K562 (cell line): ENCODE data around the gene UBE2I.
A peak's percentile ranks its signal among the peaks of the same experiment; 100 is the strongest.

Experiments used
- AFF4 ChIP-seq: sonication (generic); formaldehyde crosslinking; IDR thresholded peaks from 2 replicates; pipeline ENCODE4 v1.8.0; 2023; ENCODE audit warnings: mild to moderate bottlenecking, missing genetic modification reagents
- CTCF ChIP-seq, 3 experiments: IDR thresholded peaks in 2 of 3; conservative IDR thresholded peaks in 1 of 3; 2 replicates each; pipeline ENCODE4 v1.5.1; 2011 to 2012; ENCODE audit warnings: low read length in 3 of 3, mild to moderate bottlenecking in 3 of 3, control low read depth in 2 of 3, improper control_type of control experiment in 1 of 3, inconsistent platforms in 1 of 3, low read depth in 1 of 3, mixed read lengths in 1 of 3, moderate library complexity in 1 of 3; ENCODE audit not compliant: insufficient read depth in 2 of 3
- ETS1 ChIP-seq: conservative IDR thresholded peaks from 2 replicates; pipeline ENCODE4 v1.6.1; 2011; ENCODE audit warnings: low read depth, mild to moderate bottlenecking, low read length; ENCODE audit not compliant: control insufficient read depth
- FOXA1 ChIP-seq: fragments of 450-650 bp; IDR thresholded peaks from 2 replicates; pipeline ENCODE4 v1.6.1; 2016; ENCODE audit warnings: mild to moderate bottlenecking, borderline replicate concordance
- FOXJ3 ChIP-seq: sonication (generic); formaldehyde crosslinking; IDR thresholded peaks from 2 replicates; pipeline ENCODE4 v1.4.0; 2020; ENCODE audit warnings: mild to moderate bottlenecking, missing genetic modification reagents
- JUN ChIP-seq, 2 experiments: sonication (generic) in 1 of 2; formaldehyde crosslinking in 1 of 2; IDR thresholded peaks; 2 replicates each; pipeline versions ENCODE4 v1.6.1 to v1.8.0; 2012 to 2022; ENCODE audit warnings: borderline replicate concordance in 2 of 2, mild to moderate bottlenecking in 2 of 2, improper control_type of control experiment in 1 of 2, low read depth in 1 of 2, low read length in 1 of 2, missing genetic modification reagents in 1 of 2
- NONO ChIP-seq, 2 experiments: fragments of 200-400 bp in 1 of 2; fragments of 450-650 bp in 1 of 2; formaldehyde crosslinking in 1 of 2; IDR thresholded peaks; 2 replicates each; pipeline ENCODE4 v1.6.1; 2017; ENCODE audit warnings: low read depth in 2 of 2, mild to moderate bottlenecking in 2 of 2, moderate library complexity in 2 of 2, low read length in 1 of 2
- POLR2A ChIP-seq: fragments of 450-650 bp; conservative IDR thresholded peaks from 2 replicates; pipeline ENCODE4 v1.6.1; 2016
- RBM39 ChIP-seq: fragments of 200-400 bp; formaldehyde crosslinking; optimal IDR thresholded peaks from 2 replicates; pipeline ENCODE3; 2018; ENCODE audit warnings: low read depth, low read length
- SIX5 ChIP-seq, 2 experiments: IDR thresholded peaks; 2 replicates each; pipeline ENCODE4 v1.6.1; 2011; ENCODE audit warnings: low read length in 2 of 2, borderline replicate concordance in 1 of 2, low read depth in 1 of 2, mild to moderate bottlenecking in 1 of 2, moderate library complexity in 1 of 2; ENCODE audit not compliant: insufficient read depth in 1 of 2
- YY1 ChIP-seq, 3 experiments: IDR thresholded peaks; 2 replicates each; pipeline ENCODE4 v1.6.1; 2011; ENCODE audit warnings: low read length in 2 of 3, mild to moderate bottlenecking in 2 of 3, moderate library complexity in 2 of 3, borderline replicate concordance in 1 of 3, control low read depth in 1 of 3, low read depth in 1 of 3; ENCODE audit not compliant: insufficient read depth in 3 of 3, insufficient replicate concordance in 2 of 3, control insufficient read depth in 1 of 3, insufficient read length in 1 of 3; ENCODE audit errors: extremely low read depth in 1 of 3
- ZNF184 ChIP-seq: sonication (generic); formaldehyde crosslinking; IDR thresholded peaks from 2 replicates; pipeline ENCODE4 v1.5.0; 2020; ENCODE audit warnings: missing genetic modification reagents
- ZNF217 ChIP-seq: sonication (generic); formaldehyde crosslinking; IDR thresholded peaks from 2 replicates; pipeline ENCODE4 v1.8.0; 2022; ENCODE audit warnings: mild to moderate bottlenecking, missing genetic modification reagents
- ZNF398 ChIP-seq: fragments of 250-450 bp; sonication (Bioruptor Pico); IDR thresholded peaks from 2 replicates; pipeline ENCODE4 v1.8.0; 2021; ENCODE audit warnings: moderate library complexity, mild to moderate bottlenecking, inconsistent platforms

GRCh38 chr16:1317479-1318267, 8.2 kb downstream of the UBE2I start:
- no peak for TF ChIP-seq YY1 (IDR thresholded peaks at IDR 0.05; ENCODE audit: borderline replicate concordance in 1 of 3, control insufficient read depth in 1 of 3, extremely low read depth in 1 of 3, insufficient read depth in 3 of 3, insufficient read length in 1 of 3, insufficient replicate concordance in 2 of 3, low read depth in 1 of 3, low read length in 2 of 3)
- TF ChIP-seq ETS1, result no peak
- TF ChIP-seq POLR2A, result peak; percentile 45; the same call in 1 of the 2 replicates
- TF ChIP-seq AFF4 (CRISPR knock-in tag), result no peak
- no peak for TF ChIP-seq ZNF184 (CRISPR knock-in tag)
- TF ChIP-seq FOXA1, result no peak
- TF ChIP-seq ZNF398 (CRISPR knock-in tag), result no peak
- TF ChIP-seq RBM39, result no peak
- no peak for TF ChIP-seq ZNF217 (CRISPR knock-in tag)
- no peak for TF ChIP-seq JUN (IDR thresholded peaks at IDR 0.05; ENCODE audit: borderline replicate concordance, low read depth, low read length)
- no peak for TF ChIP-seq JUN (CRISPR knock-in tag; IDR thresholded peaks at IDR 0.05; ENCODE audit: borderline replicate concordance)
- no peak for TF ChIP-seq CTCF (IDR thresholded peaks at IDR 0.05 in 2 of 3, conservative IDR thresholded peaks at IDR 0.05 in 1 of 3; ENCODE audit: insufficient read depth in 2 of 3, low read depth in 1 of 3, low read length in 3 of 3)
- no peak for TF ChIP-seq NONO (IDR thresholded peaks at IDR 0.05; ENCODE audit: low read depth in 2 of 2, low read length in 1 of 2)
- TF ChIP-seq SIX5 (IDR thresholded peaks at IDR 0.05; ENCODE audit: borderline replicate concordance in 1 of 2, insufficient read depth in 1 of 2, low read depth in 1 of 2, low read length in 2 of 2), result no peak
- TF ChIP-seq FOXJ3 (CRISPR knock-in tag), result no peak
